Stimulated activated CD4-positive, alpha-beta T cell treated with anti-CD3 and anti-CD28 coated beads, Interleukin-15, amount 100 ng/mL, for 1 hour (primary cell): Measurements from ENCODE around the gene BMP3.
"Not testable (repeated sequence)": the region's sequence is repeated elsewhere in the genome, so short reads cannot be mapped to it uniquely, and the experiment has no call there.

Source experiments
- DNase-seq, 2 donors: peaks; one replicate each; pipeline ENCODE4 v3.0.0-alpha.2; 2020; ENCODE audit warnings: low read depth in 1 of 2, low spot score in 1 of 2

BMP3 gene, protein sequence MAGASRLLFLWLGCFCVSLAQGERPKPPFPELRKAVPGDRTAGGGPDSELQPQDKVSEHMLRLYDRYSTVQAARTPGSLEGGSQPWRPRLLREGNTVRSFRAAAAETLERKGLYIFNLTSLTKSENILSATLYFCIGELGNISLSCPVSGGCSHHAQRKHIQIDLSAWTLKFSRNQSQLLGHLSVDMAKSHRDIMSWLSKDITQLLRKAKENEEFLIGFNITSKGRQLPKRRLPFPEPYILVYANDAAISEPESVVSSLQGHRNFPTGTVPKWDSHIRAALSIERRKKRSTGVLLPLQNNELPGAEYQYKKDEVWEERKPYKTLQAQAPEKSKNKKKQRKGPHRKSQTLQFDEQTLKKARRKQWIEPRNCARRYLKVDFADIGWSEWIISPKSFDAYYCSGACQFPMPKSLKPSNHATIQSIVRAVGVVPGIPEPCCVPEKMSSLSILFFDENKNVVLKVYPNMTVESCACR

DNA sequence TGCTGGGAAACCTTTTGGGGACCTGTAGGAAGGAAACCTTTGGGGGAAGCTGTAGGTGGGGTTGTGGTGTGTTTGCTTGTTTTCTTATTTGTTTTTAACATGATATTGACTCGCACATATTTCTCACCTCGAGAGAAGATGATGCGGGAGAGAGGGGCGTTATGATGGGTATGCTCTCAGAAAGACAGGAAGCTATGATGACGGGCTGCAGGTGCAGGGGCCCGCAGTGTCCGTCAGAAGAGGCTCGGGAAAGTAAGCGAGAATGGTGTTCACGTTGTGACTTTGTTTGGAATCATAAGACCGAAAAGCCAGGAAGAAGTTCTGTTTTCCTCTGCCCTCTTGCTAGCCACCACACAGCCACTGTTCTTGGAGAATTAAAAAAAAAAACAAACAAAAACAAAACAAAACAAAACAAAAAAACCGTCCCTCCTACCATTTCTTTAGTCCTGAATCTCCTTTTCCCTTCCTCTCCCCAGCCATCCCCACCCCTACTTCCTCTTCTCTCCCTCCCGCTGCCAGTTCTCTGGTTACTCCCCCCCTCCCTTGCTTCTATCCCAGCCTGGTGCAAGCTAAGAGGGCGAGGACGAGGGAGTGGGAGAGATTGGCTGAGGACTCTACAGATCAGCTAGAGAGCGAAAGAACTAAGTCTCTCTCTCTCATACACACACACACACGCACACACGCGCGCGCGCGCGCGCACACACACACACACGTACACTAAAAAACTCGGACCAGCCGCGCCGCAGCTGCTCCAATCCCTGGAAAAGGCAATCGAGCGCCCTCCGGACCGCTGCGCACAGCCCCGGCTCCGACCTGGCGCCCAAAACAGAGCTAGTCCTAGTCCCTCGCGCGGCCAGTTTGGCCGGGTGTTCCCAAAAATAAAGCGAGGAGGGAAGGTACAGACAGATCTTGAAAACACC is at the start of gene BMP3:
Gene BMP3, plus strand, starts transcription at position 648 of the 920 bp plus-strand sequence. CDS start 577 bp downstream, outside the sequence.
- DNase-seq, result no peak

GRCh38 chr4:80986011-80986410 is 44.5 kb upstream of the BMP3 start:
- DNase-seq, result no peak

DNA sequence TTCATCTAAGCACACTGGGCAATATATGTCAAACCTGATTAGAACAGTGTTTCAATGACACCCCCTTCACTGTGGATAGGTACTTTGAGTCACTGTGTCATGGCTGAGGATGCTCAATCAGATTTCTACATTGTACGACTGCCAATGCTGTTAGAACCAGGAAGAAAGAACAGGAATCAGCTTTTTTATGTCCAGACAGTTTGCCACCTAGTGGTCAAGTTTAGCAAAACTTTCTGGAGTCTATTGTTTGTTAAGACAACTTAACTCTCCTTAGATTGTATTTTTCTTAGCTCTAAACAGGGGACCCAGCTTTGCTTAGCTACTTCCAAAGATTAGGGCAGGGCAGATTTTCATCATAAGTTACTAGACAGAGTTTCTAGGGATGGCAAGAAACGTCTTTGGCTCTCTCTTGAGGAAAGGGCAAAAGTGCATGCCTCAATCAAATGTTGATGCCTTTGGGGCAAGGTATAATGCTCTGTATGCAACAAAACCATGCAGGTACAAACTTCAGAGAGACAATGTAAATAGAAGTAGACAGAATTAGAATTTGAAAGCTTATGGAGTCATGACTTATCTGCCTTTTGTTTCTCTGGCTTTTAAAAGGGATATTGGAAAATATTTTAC is 40.5 kb upstream of the BMP3 start:
- no peak for DNase-seq

DNA sequence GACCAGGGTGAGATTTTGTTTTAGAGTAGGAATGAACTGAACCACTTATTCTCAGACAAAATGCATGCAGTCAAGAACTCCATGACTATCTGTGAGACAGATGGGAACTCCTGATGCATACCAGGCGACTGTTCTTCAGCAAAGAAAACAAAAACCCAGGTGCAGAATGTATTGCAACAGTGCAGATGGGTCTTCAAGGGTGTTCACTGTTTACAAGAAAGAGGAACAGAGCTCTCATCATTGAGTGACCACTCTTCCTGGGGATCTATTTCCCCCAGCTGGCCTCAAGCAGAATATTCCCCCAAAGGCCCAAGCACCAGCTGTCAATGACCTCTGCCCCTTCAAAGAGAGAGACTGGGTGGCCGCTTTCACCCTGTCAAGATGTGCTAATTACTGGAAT is 39.7 kb upstream of the BMP3 start:
- no peak for DNase-seq

GRCh38 chr4:80999943-81000342 is 30.6 kb upstream of the BMP3 start:
- no peak for DNase-seq

- DNase-seq, result no peak
These were observed 26.9 kb upstream of the BMP3 start for GRCh38 chr4:81003597-81004111.

- no peak for DNase-seq
These were observed 23.1 kb upstream of the BMP3 start for GRCh38 chr4:81007417-81007816.

DNA sequence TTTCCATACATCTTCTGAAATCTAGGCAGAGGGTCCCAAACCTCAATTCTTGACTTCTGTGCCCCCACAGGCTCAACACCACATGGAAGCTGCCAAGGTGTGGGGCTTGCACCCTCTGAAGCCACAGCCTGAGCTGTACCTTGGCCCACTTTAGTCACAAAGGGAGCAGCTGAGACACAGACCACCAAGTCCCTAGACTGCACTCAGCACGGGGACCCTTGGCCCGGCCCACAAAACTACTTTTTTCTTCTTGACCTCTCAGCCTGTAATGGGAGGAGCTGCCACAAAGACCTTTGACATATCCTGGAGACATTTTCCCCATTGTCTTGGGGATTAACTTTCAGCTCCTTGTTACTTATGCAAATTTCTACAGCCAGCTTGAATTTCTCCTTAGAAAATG is 13.9 kb upstream of the BMP3 start:
- DNase-seq, result not testable (repeated sequence)

GRCh38 chr4:81019006-81019405 is 11.5 kb upstream of the BMP3 start:
- DNase-seq, result no peak

DNA sequence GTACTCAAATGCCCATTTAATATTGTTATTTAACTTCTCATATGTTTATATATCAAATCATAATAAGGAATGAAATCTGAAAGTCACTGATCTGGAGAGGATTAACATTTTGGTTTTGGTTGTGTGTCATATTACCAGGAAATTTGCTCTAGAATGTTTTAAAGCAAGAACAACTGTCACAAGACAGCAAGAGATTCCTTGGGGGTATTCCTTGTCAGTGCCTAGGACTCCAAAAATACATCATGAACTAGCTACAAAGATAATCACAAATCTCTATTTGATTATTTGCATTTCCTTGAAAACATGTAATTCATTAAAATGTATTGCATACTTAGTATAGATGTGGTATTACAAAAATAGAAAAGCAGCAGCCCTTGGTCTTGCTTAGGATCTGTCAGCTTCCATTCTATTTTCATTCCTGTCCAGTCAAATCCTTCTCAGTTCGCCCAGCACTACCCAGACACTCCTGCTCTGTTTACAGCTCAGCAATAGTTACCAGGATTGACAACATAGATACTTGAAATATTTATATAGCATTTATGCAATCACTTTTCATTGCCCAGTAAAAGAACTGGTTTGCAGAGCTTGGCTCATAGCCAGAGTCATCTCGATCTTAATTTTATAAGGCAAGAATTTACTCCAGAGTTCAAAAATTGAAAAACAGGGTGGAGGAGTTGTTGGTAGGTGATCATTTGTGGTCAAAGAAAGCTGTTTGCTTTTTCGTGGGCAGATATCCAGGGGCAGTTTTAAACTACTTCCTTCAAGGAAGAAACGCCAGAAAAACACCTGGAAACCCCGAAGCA is 9.2 kb upstream of the BMP3 start:
- DNase-seq, result no peak

GRCh38 chr4:81021981-81022380 is 8.5 kb upstream of the BMP3 start:
- DNase-seq, result no peak

DNA sequence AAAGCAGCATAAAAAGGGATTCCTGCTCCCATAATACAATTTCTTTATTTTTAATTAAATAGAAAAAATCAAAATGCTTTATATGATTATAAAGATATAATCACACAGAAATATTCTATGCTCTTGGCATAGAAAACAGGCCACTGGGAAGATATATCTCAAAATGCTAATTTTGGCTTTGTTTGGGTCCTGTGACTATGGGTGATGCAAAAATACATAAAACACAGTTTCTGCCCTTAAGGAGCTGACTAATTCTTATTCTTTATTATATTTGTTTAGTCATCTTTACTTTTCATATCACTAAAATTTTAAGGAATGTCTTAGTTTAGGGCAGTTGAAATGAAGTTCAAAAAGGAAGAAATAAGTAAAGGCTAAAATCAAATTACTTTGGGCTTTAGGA is 7.0 kb upstream of the BMP3 start:
- DNase-seq, result no peak

DNA sequence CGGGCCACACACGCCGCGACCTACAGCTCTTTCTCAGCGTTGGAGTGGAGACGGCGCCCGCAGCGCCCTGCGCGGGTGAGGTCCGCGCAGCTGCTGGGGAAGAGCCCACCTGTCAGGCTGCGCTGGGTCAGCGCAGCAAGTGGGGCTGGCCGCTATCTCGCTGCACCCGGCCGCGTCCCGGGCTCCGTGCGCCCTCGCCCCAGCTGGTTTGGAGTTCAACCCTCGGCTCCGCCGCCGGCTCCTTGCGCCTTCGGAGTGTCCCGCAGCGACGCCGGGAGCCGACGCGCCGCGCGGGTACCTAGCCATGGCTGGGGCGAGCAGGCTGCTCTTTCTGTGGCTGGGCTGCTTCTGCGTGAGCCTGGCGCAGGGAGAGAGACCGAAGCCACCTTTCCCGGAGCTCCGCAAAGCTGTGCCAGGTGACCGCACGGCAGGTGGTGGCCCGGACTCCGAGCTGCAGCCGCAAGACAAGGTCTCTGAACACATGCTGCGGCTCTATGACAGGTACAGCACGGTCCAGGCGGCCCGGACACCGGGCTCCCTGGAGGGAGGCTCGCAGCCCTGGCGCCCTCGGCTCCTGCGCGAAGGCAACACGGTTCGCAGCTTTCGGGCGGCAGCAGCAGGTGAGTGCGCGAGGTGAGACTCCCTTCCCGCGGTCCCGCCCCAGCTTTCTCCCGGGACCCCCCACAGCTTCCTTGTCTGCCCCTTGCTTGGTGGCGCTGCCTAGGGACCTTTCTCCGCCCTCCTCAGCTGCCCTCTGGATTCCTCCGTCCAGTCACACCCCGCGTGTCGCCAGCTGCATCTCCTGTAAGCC is 678 bp downstream of the BMP3 start:
- DNase-seq, result no peak

DNA sequence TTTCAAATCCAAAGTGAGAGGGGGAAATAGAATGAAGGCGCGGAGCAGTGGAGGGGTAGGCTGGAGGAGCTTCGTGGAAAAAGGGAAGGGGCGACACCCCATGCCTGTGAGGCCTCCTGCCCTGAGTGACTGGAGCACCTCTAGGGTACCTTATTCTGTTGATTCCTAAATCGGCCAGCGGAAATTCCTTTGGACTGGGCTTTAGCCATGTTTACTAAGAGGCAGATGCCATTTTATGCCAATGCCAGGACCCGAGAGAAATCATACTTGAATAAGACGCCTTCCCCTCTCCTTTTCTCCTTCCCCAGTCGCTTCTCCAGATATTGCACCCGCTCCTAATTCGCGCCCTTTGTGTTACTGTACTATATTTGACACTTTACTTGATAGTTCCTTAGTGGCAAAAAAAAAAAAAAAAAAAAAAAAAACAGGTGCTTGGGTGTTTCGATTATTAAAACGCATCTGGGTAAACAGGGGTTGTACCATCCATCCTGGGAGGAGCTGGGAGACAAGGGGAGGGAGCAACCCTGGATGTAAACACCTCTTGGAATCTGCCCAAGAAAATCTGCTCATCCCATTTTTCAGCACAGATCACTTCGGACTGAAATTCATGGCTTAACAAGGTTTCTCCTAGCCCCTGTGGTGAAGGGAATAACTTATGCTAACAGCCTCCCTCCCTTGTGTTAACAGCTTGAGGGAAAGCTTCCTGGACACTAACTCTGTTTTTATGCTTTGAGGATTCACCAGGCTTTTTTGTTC is 1.5 kb downstream of the BMP3 start:
- DNase-seq, result no peak

- no peak for DNase-seq
These were observed 2.5 kb downstream of the BMP3 start for GRCh38 chr4:81032771-81033684.

- DNase-seq, result no peak
These were observed 8.3 kb downstream of the BMP3 start for GRCh38 chr4:81038636-81039350.

DNA sequence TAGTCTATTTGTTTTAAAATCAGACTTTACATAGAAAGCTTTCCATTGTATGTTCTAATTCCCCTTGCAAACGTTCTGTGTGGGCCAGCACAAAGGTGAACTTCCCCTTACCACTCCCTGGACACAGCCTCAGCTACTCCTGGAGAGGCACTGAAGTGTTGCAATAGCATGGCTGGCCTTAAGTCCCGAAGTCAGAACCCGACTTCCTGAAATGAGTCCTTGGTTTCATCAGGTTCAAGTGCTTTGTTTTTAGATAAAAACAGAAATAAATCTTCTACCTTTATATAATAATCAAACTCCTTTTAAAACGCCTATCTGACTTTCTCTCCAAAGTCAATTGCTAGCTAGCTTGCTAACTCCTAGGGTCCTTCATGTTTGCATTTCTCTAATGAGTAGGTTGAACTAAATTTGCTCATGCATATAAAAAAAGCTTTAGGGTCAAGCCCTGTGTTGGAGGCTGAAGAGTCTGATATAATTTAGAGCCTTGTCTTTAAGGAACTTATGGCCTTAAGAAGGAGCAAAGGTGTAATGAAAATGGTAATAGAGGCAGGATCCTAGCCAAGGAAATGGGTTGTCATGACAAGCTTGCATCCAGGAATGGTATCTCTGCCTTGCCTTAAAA is 9.0 kb downstream of the BMP3 start:
- no peak for DNase-seq
